ENCODE results near the gene RADIL.
A peak's percentile ranks its signal among the peaks of the same experiment; 100 is the strongest.
"Not testable (repeated sequence)": the region's sequence is repeated elsewhere in the genome, so short reads cannot be mapped to it uniquely, and the experiment has no call there.

RADIL gene

GRCh38 chr7:4895766-4896165 lies 12.2 kb upstream of the RADIL start:
- Histone ChIP-seq H3K4me2 (ENCODE audit: low read length) (no peak overlapping the region), H3K9ac (ENCODE audit: low read depth, low read length) (no peak overlapping the region), H3K36me3 (ENCODE audit: insufficient read depth, low read length) (no peaks in the 10 kb centered on the region), H3K4me3 (ENCODE audit: low read length) (no peak overlapping the region), H3K27me3 (ENCODE audit: control insufficient read depth, insufficient read depth, low read length) (peaks cover 8% of the 10 kb centered on the region), H3K9me3 (replicated peaks; ENCODE audit: low read length) (no peaks in the 10 kb centered on the region), H3K4me1 (ENCODE audit: control insufficient read depth, insufficient read depth, low read length) (no peaks in the 10 kb centered on the region)

- Histone ChIP-seq H3K4me1 (ENCODE audit: control insufficient read depth, insufficient read depth, low read length) (no peaks in the 10 kb centered on the region), H3K9ac (ENCODE audit: low read depth, low read length) (no peak overlapping the region), H3K27me3 (ENCODE audit: control insufficient read depth, insufficient read depth, low read length) (peaks cover 8% of the 10 kb centered on the region), H3K4me2 (ENCODE audit: low read length) (no peak overlapping the region), H3K36me3 (ENCODE audit: insufficient read depth, low read length) (no peaks in the 10 kb centered on the region), H3K9me3 (replicated peaks; ENCODE audit: low read length) (no peaks in the 10 kb centered on the region), H3K4me3 (ENCODE audit: low read length) (no peak overlapping the region)
Measured at GRCh38 chr7:4894482-4894881, 11.0 kb upstream of the RADIL start.

GRCh38 chr7:4893929-4894475 lies 10.5 kb upstream of the RADIL start:
- no peaks in the 10 kb centered on the region for H3K9me3 ChIP-seq (replicated peaks; ENCODE audit: low read length)
- no peak overlapping the region for H3K4me3 ChIP-seq (ENCODE audit: low read length)
- H3K4me2 ChIP-seq (ENCODE audit: low read length): no peak overlapping the region
- H3K36me3 ChIP-seq (ENCODE audit: insufficient read depth, low read length): no peaks in the 10 kb centered on the region
- H3K27me3 ChIP-seq (ENCODE audit: control insufficient read depth, insufficient read depth, low read length): peaks cover 8% of the 10 kb centered on the region
- no peaks in the 10 kb centered on the region for H3K4me1 ChIP-seq (ENCODE audit: control insufficient read depth, insufficient read depth, low read length)
- H3K9ac ChIP-seq (ENCODE audit: low read depth, low read length): no peak overlapping the region

GRCh38 chr7:4893188-4893587 lies 9.7 kb upstream of the RADIL start:
- not testable (repeated sequence) for H3K9me3 ChIP-seq (replicated peaks; ENCODE audit: low read length); H3K4me2 ChIP-seq (ENCODE audit: low read length); H3K9ac ChIP-seq (ENCODE audit: low read depth, low read length); H3K27me3 ChIP-seq (ENCODE audit: control insufficient read depth, insufficient read depth, low read length); H3K4me1 ChIP-seq (ENCODE audit: control insufficient read depth, insufficient read depth, low read length); H3K4me3 ChIP-seq (ENCODE audit: low read length); H3K36me3 ChIP-seq (ENCODE audit: insufficient read depth, low read length)

- H3K9me3 ChIP-seq (replicated peaks; ENCODE audit: low read length); H3K36me3 ChIP-seq (ENCODE audit: insufficient read depth, low read length); H3K27me3 ChIP-seq (ENCODE audit: control insufficient read depth, insufficient read depth, low read length); H3K9ac ChIP-seq (ENCODE audit: low read depth, low read length); H3K4me1 ChIP-seq (ENCODE audit: control insufficient read depth, insufficient read depth, low read length); H3K4me3 ChIP-seq (ENCODE audit: low read length); H3K4me2 ChIP-seq (ENCODE audit: low read length): not testable (repeated sequence)
Measured at GRCh38 chr7:4891522-4891921, 8.0 kb upstream of the RADIL start.

- no peak overlapping the region for H3K9ac ChIP-seq (ENCODE audit: low read depth, low read length)
- H3K4me2 ChIP-seq (ENCODE audit: low read length): no peak overlapping the region
- peaks cover 5% of the 10 kb centered on the region for H3K27me3 ChIP-seq (ENCODE audit: control insufficient read depth, insufficient read depth, low read length)
- no peak overlapping the region for H3K4me3 ChIP-seq (ENCODE audit: low read length)
- H3K36me3 ChIP-seq (ENCODE audit: insufficient read depth, low read length): no peaks in the 10 kb centered on the region
- no peaks in the 10 kb centered on the region for H3K4me1 ChIP-seq (ENCODE audit: control insufficient read depth, insufficient read depth, low read length)
- H3K9me3 ChIP-seq (replicated peaks; ENCODE audit: low read length): no peaks in the 10 kb centered on the region
Measured at GRCh38 chr7:4889682-4890081, 6.2 kb upstream of the RADIL start.

- H3K36me3 ChIP-seq (ENCODE audit: insufficient read depth, low read length): no peaks in the 10 kb centered on the region
- H3K27me3 ChIP-seq (ENCODE audit: control insufficient read depth, insufficient read depth, low read length): peaks cover 8% of the 10 kb centered on the region
- peaks cover 2% of the 10 kb centered on the region for H3K4me1 ChIP-seq (ENCODE audit: control insufficient read depth, insufficient read depth, low read length)
- H3K4me3 ChIP-seq (ENCODE audit: low read length): no peak overlapping the region
- H3K9ac ChIP-seq (ENCODE audit: low read depth, low read length): no peak overlapping the region
- H3K4me2 ChIP-seq (ENCODE audit: low read length): no peak overlapping the region
- H3K9me3 ChIP-seq (replicated peaks; ENCODE audit: low read length): no peaks in the 10 kb centered on the region
Measured at GRCh38 chr7:4888161-4888560, 4.6 kb upstream of the RADIL start.

GRCh38 chr7:4886671-4887070 lies 3.2 kb upstream of the RADIL start:
- Histone ChIP-seq H3K4me2 (ENCODE audit: low read length) (no peak overlapping the region), H3K36me3 (ENCODE audit: insufficient read depth, low read length) (no peaks in the 10 kb centered on the region), H3K4me1 (ENCODE audit: control insufficient read depth, insufficient read depth, low read length) (peaks cover 16% of the 10 kb centered on the region), H3K27me3 (ENCODE audit: control insufficient read depth, insufficient read depth, low read length) (peaks cover 8% of the 10 kb centered on the region), H3K9me3 (replicated peaks; ENCODE audit: low read length) (no peaks in the 10 kb centered on the region), H3K9ac (ENCODE audit: low read depth, low read length) (no peak overlapping the region), H3K4me3 (ENCODE audit: low read length) (no peak overlapping the region)

- no peaks in the 10 kb centered on the region for H3K9me3 ChIP-seq (replicated peaks; ENCODE audit: low read length)
- no peak overlapping the region for H3K4me3 ChIP-seq (ENCODE audit: low read length)
- H3K4me2 ChIP-seq (ENCODE audit: low read length): no peak overlapping the region
- no peak overlapping the region for H3K9ac ChIP-seq (ENCODE audit: low read depth, low read length)
- H3K36me3 ChIP-seq (ENCODE audit: insufficient read depth, low read length): no peaks in the 10 kb centered on the region
- H3K27me3 ChIP-seq (ENCODE audit: control insufficient read depth, insufficient read depth, low read length): peaks cover 8% of the 10 kb centered on the region
- H3K4me1 ChIP-seq (ENCODE audit: control insufficient read depth, insufficient read depth, low read length): peaks cover 16% of the 10 kb centered on the region
Measured at GRCh38 chr7:4885317-4885807, 1.8 kb upstream of the RADIL start.

- Histone ChIP-seq H3K4me1 (ENCODE audit: control insufficient read depth, insufficient read depth, low read length) (peaks cover 21% of the 10 kb centered on the region), H3K27me3 (ENCODE audit: control insufficient read depth, insufficient read depth, low read length) (peaks cover 10% of the 10 kb centered on the region), H3K4me3 (ENCODE audit: low read length) (no peak overlapping the region), H3K9ac (ENCODE audit: low read depth, low read length) (no peak overlapping the region), H3K36me3 (ENCODE audit: insufficient read depth, low read length) (no peaks in the 10 kb centered on the region), H3K9me3 (replicated peaks; ENCODE audit: low read length) (no peaks in the 10 kb centered on the region), H3K4me2 (ENCODE audit: low read length) (no peak overlapping the region)
Measured at GRCh38 chr7:4884164-4884563, 648 bp upstream of the RADIL start.

- peaks cover 28% of the 10 kb centered on the region for H3K4me1 ChIP-seq (ENCODE audit: control insufficient read depth, insufficient read depth, low read length)
- peak overlapping the region; percentile 70 for H3K4me3 ChIP-seq (ENCODE audit: low read length)
- no peaks in the 10 kb centered on the region for H3K9me3 ChIP-seq (replicated peaks; ENCODE audit: low read length)
- H3K36me3 ChIP-seq (ENCODE audit: insufficient read depth, low read length): no peaks in the 10 kb centered on the region
- peak overlapping the region; percentile 90 for H3K4me2 ChIP-seq (ENCODE audit: low read length)
- H3K27me3 ChIP-seq (ENCODE audit: control insufficient read depth, insufficient read depth, low read length): peaks cover 15% of the 10 kb centered on the region
- H3K9ac ChIP-seq (ENCODE audit: low read depth, low read length): peak overlapping the region; percentile 63
Measured at GRCh38 chr7:4883033-4883371, 514 bp downstream of the RADIL start.

GRCh38 chr7:4882169-4883032 lies 1.1 kb downstream of the RADIL start:
- no peaks in the 10 kb centered on the region for H3K36me3 ChIP-seq (ENCODE audit: insufficient read depth, low read length)
- peak overlapping the region; percentile 90 for H3K4me2 ChIP-seq (ENCODE audit: low read length)
- H3K27me3 ChIP-seq (ENCODE audit: control insufficient read depth, insufficient read depth, low read length): peaks cover 15% of the 10 kb centered on the region
- H3K4me3 ChIP-seq (ENCODE audit: low read length): peak overlapping the region; percentile 70
- peaks cover 28% of the 10 kb centered on the region for H3K4me1 ChIP-seq (ENCODE audit: control insufficient read depth, insufficient read depth, low read length)
- H3K9ac ChIP-seq (ENCODE audit: low read depth, low read length): peak overlapping the region; percentile 63
- no peaks in the 10 kb centered on the region for H3K9me3 ChIP-seq (replicated peaks; ENCODE audit: low read length)
